ENCODE measurements around the gene MATCAP1. TPM values are rescaled to one million over a fixed set of nuclear protein-coding genes. Genes with fewer than 3 reads are reported as not detected.

MATCAP1 gene
- polyA plus RNA-seq, 1 donor from 2014 or later = 323 TPM

- H3K27ac ChIP-seq (ENCODE audit: low read length) = no peak overlapping the region
- no peak overlapping the region for H3K4me2 ChIP-seq (ENCODE audit: low read length)
- H3K36me3 ChIP-seq (ENCODE audit: insufficient read depth, low read length) = no peaks in the 10 kb centered on the region
- H3K79me2 ChIP-seq (replicated peaks; ENCODE audit: insufficient read depth, low read length) = no peaks in the 10 kb centered on the region
- H3K9ac ChIP-seq (ENCODE audit: low read length) = no peak overlapping the region
- H3K4me3 ChIP-seq (ENCODE audit: low read length) = no peak overlapping the region
- H3K9me2 ChIP-seq (ENCODE audit: insufficient read depth, low read length) = no peaks in the 10 kb centered on the region
- no peaks in the 10 kb centered on the region for H3K9me3 ChIP-seq (ENCODE audit: low read length)
- TF ChIP-seq CTCF (IDR thresholded peaks at IDR 0.05; ENCODE audit: poor library complexity, severe bottlenecking) (no peak), POLR2AphosphoS5 (IDR thresholded peaks at IDR 0.05) (no peak), TAF1 (IDR thresholded peaks at IDR 0.05; ENCODE audit: low read depth) (no peak), EZH2 (IDR thresholded peaks at IDR 0.05; ENCODE audit: borderline replicate concordance, insufficient read depth, low read length, poor library complexity, severe bottlenecking) (no peak)
- no peak overlapping the region for H2AFZ ChIP-seq (ENCODE audit: low read depth, low read length)
- no peaks in the 10 kb centered on the region for H3K27me3 ChIP-seq (ENCODE audit: insufficient read depth, low read depth, low read length)
- no peaks in the 10 kb centered on the region for H3F3A ChIP-seq (ENCODE audit: insufficient read depth, low read length, poor library complexity, severe bottlenecking)
- H4K20me1 ChIP-seq (ENCODE audit: insufficient read depth) = no peaks in the 10 kb centered on the region
These were observed 20.3 kb upstream of the MATCAP1 start for GRCh38 chr16:67204076-67204475.

DNA sequence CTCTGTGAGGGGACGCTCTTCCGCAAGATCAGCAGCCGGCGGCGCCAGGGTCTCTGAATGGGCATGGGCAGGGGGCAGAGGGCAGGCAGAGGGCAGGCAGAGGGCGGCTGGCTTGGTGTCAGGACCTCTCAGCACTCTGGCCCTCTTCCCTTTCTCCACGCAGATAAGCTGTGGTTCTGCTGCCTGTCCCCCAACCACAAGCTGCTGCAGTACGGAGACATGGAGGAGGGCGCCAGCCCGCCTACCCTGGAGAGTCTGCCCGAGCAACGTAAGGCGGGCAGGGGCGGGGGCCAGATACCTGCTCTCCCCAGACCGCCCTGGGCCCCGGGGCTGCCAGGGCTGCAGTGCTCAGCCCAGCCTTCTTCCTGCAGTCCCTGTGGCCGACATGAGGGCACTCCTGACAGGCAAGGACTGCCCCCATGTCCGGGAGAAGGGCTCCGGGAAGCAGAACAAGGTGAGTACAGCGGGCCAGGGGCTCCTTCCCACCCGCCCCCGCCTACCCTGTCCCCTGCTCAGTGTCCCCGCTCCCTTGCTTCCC lies 19.3 kb upstream of the MATCAP1 start:
- Histone ChIP-seq H3F3A (ENCODE audit: insufficient read depth, low read length, poor library complexity, severe bottlenecking) (no peaks in the 10 kb centered on the region), H3K27ac (ENCODE audit: low read length) (no peak overlapping the region), H3K4me2 (ENCODE audit: low read length) (no peak overlapping the region), H3K9me3 (ENCODE audit: low read length) (no peaks in the 10 kb centered on the region), H3K36me3 (ENCODE audit: insufficient read depth, low read length) (no peaks in the 10 kb centered on the region), H2AFZ (ENCODE audit: low read depth, low read length) (no peak overlapping the region), H3K79me2 (replicated peaks; ENCODE audit: insufficient read depth, low read length) (no peaks in the 10 kb centered on the region), H3K4me3 (ENCODE audit: low read length) (no peak overlapping the region), H3K27me3 (ENCODE audit: insufficient read depth, low read depth, low read length) (no peaks in the 10 kb centered on the region), H4K20me1 (ENCODE audit: insufficient read depth) (no peaks in the 10 kb centered on the region), H3K9me2 (ENCODE audit: insufficient read depth, low read length) (no peaks in the 10 kb centered on the region), H3K9ac (ENCODE audit: low read length) (no peak overlapping the region)
- TF ChIP-seq EP300 (conservative IDR thresholded peaks at IDR 0.05; ENCODE audit: poor library complexity, severe bottlenecking) (no peak), CTCF (IDR thresholded peaks at IDR 0.05; ENCODE audit: poor library complexity, severe bottlenecking) (no peak), POLR2AphosphoS5 (IDR thresholded peaks at IDR 0.05) (no peak), SMC3 (conservative IDR thresholded peaks at IDR 0.05; ENCODE audit: poor library complexity) (no peak), EZH2 (IDR thresholded peaks at IDR 0.05; ENCODE audit: borderline replicate concordance, insufficient read depth, low read length, poor library complexity, severe bottlenecking) (no peak), TAF1 (IDR thresholded peaks at IDR 0.05; ENCODE audit: low read depth) (no peak), MXI1 (conservative IDR thresholded peaks at IDR 0.05; ENCODE audit: poor library complexity, severe bottlenecking) (no peak), RAD21 (conservative IDR thresholded peaks at IDR 0.05) (no peak)
- TF ChIP-seq, protein P1, sequence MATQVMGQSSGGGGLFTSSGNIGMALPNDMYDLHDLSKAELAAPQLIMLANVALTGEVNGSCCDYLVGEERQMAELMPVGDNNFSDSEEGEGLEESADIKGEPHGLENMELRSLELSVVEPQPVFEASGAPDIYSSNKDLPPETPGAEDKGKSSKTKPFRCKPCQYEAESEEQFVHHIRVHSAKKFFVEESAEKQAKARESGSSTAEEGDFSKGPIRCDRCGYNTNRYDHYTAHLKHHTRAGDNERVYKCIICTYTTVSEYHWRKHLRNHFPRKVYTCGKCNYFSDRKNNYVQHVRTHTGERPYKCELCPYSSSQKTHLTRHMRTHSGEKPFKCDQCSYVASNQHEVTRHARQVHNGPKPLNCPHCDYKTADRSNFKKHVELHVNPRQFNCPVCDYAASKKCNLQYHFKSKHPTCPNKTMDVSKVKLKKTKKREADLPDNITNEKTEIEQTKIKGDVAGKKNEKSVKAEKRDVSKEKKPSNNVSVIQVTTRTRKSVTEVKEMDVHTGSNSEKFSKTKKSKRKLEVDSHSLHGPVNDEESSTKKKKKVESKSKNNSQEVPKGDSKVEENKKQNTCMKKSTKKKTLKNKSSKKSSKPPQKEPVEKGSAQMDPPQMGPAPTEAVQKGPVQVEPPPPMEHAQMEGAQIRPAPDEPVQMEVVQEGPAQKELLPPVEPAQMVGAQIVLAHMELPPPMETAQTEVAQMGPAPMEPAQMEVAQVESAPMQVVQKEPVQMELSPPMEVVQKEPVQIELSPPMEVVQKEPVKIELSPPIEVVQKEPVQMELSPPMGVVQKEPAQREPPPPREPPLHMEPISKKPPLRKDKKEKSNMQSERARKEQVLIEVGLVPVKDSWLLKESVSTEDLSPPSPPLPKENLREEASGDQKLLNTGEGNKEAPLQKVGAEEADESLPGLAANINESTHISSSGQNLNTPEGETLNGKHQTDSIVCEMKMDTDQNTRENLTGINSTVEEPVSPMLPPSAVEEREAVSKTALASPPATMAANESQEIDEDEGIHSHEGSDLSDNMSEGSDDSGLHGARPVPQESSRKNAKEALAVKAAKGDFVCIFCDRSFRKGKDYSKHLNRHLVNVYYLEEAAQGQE (IDR thresholded peaks at IDR 0.05; ENCODE audit: borderline replicate concordance) = no peak
